ENCODE data around the gene NKD1.

The NKD1 gene

GRCh38 chr16:50635505-50636392 lies 87.6 kb downstream of the NKD1 start:
- Histone ChIP-seq H3K9ac (ENCODE audit: low read depth, low read length) (no peak overlapping the region), H3K36me3 (ENCODE audit: control insufficient read depth, insufficient read depth, low read length) (no peaks in the 10 kb centered on the region), H3K4me3 (ENCODE audit: low read depth, low read length) (no peak overlapping the region), H3K9me3 (ENCODE audit: control insufficient read depth, insufficient read depth, low read length) (no peaks in the 10 kb centered on the region), H3K4me1 (ENCODE audit: control insufficient read depth, insufficient read depth, low read length) (no peaks in the 10 kb centered on the region), H3K27me3 (ENCODE audit: control insufficient read depth, insufficient read depth, low read length) (no peaks in the 10 kb centered on the region)

DNA sequence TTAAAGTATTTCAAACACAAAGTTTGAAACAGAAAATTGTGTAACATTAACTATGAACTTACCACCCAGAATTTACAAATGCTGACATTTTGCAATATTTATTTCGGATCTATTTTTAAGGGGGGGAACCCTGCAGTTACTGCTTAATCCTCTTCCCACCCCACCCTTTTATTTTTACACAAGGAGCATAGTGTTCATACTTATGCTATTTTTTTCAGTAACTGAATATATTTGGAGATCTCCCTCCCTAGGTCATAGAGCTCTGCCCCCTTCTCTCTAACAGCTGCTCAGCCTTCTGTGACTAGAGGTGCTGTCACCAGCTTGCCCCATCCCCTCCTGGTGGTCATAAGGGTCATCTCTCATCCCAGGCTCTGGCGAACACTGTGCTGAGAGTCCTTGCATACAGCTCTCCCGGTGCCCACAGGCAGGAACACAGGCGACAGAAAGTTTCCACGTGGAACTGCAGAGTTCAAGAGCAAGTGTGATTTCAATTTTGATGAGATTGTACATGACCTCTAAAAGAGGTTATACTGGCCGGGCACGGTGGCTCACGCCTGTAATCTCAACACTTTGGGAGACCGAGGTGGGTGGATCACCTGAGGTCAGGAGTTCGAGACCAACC lies 88.7 kb downstream of the NKD1 start:
- H3K36me3 ChIP-seq (ENCODE audit: control insufficient read depth, insufficient read depth, low read length), result no peaks in the 10 kb centered on the region
- H3K9me3 ChIP-seq (ENCODE audit: control insufficient read depth, insufficient read depth, low read length), result no peaks in the 10 kb centered on the region
- no peak overlapping the region for H3K9ac ChIP-seq (ENCODE audit: low read depth, low read length)
- H3K4me1 ChIP-seq (ENCODE audit: control insufficient read depth, insufficient read depth, low read length), result no peaks in the 10 kb centered on the region
- no peaks in the 10 kb centered on the region for H3K27me3 ChIP-seq (ENCODE audit: control insufficient read depth, insufficient read depth, low read length)
- H3K4me3 ChIP-seq (ENCODE audit: low read depth, low read length), result no peak overlapping the region

DNA sequence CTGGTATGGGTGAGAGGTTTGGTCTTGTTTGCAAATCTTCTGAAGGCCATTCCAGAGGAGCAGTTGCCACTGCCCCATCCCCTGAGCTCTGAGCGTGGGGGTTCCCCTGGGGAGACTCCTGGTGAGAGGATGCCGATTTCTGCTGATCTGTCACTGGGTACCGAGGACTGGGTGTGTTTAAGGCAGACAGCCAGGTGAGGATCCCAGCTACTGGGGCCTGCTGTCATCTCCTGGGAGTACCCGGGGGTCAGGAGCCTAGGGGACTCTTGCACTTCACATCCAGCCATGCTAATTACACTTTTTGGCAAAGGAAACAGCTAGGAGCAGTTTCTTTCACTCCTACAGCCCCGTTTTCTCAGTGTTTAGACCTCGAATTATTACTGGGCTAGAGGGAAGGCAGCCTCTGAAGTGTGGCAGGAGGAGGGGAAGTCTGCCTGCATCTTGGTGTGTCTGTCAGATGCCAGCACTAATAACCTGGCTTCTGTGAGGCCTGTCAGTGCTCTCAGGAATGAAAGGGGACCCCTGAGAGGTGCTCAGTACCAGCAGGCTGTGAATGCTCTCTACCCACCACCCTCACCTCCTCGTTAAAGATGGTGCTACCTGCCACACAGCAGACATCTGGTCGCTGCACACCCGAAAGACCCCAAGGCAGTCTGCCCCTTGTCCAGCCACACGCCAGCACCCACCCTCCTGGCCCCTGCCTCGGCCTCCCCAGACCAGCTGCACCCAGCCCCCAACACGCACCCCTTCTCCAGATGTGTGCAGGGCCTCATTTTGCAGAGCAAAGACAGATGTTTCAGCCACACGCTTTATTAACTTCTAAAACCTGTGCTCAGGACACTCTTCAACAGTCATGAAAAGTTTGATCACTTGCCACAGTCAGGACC lies 89.8 kb downstream of the NKD1 start:
- Histone ChIP-seq H3K4me1 (ENCODE audit: control insufficient read depth, insufficient read depth, low read length) (no peaks in the 10 kb centered on the region), H3K27me3 (ENCODE audit: control insufficient read depth, insufficient read depth, low read length) (no peaks in the 10 kb centered on the region), H3K9ac (ENCODE audit: low read depth, low read length) (no peak overlapping the region), H3K4me3 (ENCODE audit: low read depth, low read length) (no peak overlapping the region), H3K36me3 (ENCODE audit: control insufficient read depth, insufficient read depth, low read length) (no peaks in the 10 kb centered on the region), H3K9me3 (ENCODE audit: control insufficient read depth, insufficient read depth, low read length) (no peaks in the 10 kb centered on the region)

DNA sequence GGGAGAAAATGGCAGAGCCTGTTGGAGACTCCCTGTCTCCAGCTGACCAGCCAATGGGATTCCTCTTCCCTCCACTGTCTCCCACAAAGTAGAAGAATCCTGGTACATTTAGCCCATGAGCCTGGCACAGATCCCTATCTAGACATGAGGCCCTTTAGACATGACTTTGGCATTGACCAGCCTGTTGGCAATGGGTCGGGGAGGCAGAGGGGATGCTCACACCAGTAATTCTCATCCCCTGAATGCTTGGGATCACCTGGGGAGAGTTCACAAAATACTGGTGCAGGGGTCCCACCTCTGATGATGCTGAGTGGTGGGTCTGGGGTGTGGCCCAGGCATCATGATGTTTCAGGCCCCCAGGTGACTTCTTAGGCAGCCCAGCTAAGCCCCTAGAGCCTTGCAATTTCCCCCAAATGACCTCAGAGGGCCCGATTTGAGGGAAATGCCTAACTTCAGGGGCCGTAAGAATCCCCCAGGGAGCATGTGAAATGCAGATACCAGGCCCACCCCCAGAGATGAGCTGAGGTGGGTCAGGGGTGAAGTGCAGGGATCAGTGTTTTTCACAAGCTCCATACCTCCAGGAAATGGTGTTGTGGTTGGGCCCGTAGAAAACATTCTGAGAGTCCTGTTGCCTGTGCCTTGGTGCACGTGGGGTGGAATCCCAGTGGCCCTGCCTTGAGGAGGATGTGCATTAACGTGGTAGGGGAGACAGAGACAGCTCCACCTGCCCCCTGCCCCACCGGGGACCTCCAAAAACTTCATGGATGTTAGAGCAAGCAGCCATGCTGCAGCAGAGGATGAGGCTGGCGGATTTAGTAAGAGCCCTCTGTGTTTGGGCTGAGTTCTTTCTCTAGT lies 90.8 kb downstream of the NKD1 start:
- H3K27me3 ChIP-seq (ENCODE audit: control insufficient read depth, insufficient read depth, low read length), result no peaks in the 10 kb centered on the region
- H3K36me3 ChIP-seq (ENCODE audit: control insufficient read depth, insufficient read depth, low read length), result no peaks in the 10 kb centered on the region
- H3K9ac ChIP-seq (ENCODE audit: low read depth, low read length), result no peak overlapping the region
- no peaks in the 10 kb centered on the region for H3K4me1 ChIP-seq (ENCODE audit: control insufficient read depth, insufficient read depth, low read length)
- no peak overlapping the region for H3K4me3 ChIP-seq (ENCODE audit: low read depth, low read length)
- no peaks in the 10 kb centered on the region for H3K9me3 ChIP-seq (ENCODE audit: control insufficient read depth, insufficient read depth, low read length)

DNA sequence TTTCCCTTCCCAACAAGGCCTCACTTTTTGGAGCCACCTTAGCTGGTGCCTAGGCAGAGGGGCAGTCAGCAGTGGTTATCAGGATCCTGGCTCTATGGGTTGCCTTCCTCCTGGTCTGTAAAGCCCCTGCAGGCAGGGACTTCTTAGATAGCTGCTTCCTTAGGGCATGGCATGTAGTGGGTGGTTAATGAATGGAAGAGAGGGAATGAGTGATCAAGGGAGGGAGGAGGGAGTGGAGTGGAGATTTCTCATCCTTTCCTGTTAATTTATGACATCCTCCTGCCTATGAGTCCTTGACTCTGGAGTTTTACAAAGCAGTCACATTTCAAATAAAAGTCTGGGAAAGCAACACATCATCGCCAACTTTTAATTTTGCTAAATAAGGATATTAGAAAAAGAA lies 92.2 kb downstream of the NKD1 start:
- Histone ChIP-seq H3K27me3 (ENCODE audit: control insufficient read depth, insufficient read depth, low read length) (no peaks in the 10 kb centered on the region), H3K4me1 (ENCODE audit: control insufficient read depth, insufficient read depth, low read length) (no peaks in the 10 kb centered on the region), H3K9ac (ENCODE audit: low read depth, low read length) (no peak overlapping the region), H3K4me3 (ENCODE audit: low read depth, low read length) (no peak overlapping the region), H3K36me3 (ENCODE audit: control insufficient read depth, insufficient read depth, low read length) (no peaks in the 10 kb centered on the region), H3K9me3 (ENCODE audit: control insufficient read depth, insufficient read depth, low read length) (no peaks in the 10 kb centered on the region)

- Histone ChIP-seq H3K9me3 (ENCODE audit: control insufficient read depth, insufficient read depth, low read length) (no peaks in the 10 kb centered on the region), H3K4me1 (ENCODE audit: control insufficient read depth, insufficient read depth, low read length) (no peaks in the 10 kb centered on the region), H3K4me3 (ENCODE audit: low read depth, low read length) (no peak overlapping the region), H3K36me3 (ENCODE audit: control insufficient read depth, insufficient read depth, low read length) (no peaks in the 10 kb centered on the region), H3K27me3 (ENCODE audit: control insufficient read depth, insufficient read depth, low read length) (no peaks in the 10 kb centered on the region), H3K9ac (ENCODE audit: low read depth, low read length) (no peak overlapping the region)
Measured at GRCh38 chr16:50640919-50641817, 93.0 kb downstream of the NKD1 start.

DNA sequence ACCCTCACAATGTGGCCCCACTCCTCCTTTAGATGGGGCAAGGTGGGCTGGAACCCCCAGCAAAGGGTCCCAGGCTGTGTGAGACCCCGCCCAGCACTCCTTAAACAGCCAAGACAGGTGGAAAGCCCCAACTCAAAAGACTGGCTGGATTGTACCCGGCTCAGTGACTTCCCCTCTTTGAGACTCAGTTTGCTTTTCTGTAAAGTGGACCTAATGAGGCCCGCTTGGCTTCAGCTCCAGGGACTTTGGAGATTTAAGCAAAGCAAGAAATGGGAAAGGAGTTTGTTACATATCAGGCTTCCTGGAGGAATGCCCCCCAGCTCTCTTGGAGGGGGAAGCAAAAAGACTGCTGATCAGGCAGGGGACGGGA lies 93.6 kb downstream of the NKD1 start:
- Histone ChIP-seq H3K9ac (ENCODE audit: low read depth, low read length) (no peak overlapping the region), H3K27me3 (ENCODE audit: control insufficient read depth, insufficient read depth, low read length) (no peaks in the 10 kb centered on the region), H3K4me1 (ENCODE audit: control insufficient read depth, insufficient read depth, low read length) (no peaks in the 10 kb centered on the region)

DNA sequence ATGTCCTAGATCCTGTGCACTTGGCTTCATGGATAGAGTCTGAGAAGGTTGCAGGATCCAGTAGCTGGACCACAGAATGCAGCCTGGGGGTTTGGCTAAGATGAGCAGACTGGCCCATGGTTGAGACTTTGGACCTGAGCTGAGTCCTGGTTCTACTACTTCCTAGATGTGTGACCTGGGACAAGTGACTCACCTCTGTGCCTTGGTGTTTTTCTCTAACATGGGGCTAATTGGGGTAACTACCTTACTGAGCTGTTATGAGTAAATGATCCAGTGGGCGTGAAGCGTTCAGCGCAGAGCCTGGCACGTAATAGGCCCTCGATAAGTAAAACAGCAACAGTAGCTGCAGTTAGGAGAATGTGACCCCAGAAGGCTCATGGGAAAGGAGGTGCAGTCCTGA lies 94.2 kb downstream of the NKD1 start:
- H3K27me3 ChIP-seq (ENCODE audit: control insufficient read depth, insufficient read depth, low read length), result no peaks in the 10 kb centered on the region
- H3K9me3 ChIP-seq (ENCODE audit: control insufficient read depth, insufficient read depth, low read length), result no peaks in the 10 kb centered on the region
- no peak overlapping the region for H3K4me3 ChIP-seq (ENCODE audit: low read depth, low read length)

More for the DNA sequence above, 93.6 kb downstream of the NKD1 start:
- Histone ChIP-seq H3K9me3 (ENCODE audit: control insufficient read depth, insufficient read depth, low read length) (no peaks in the 10 kb centered on the region), H3K4me3 (ENCODE audit: low read depth, low read length) (no peak overlapping the region), H3K36me3 (ENCODE audit: control insufficient read depth, insufficient read depth, low read length) (no peaks in the 10 kb centered on the region)

DNA sequence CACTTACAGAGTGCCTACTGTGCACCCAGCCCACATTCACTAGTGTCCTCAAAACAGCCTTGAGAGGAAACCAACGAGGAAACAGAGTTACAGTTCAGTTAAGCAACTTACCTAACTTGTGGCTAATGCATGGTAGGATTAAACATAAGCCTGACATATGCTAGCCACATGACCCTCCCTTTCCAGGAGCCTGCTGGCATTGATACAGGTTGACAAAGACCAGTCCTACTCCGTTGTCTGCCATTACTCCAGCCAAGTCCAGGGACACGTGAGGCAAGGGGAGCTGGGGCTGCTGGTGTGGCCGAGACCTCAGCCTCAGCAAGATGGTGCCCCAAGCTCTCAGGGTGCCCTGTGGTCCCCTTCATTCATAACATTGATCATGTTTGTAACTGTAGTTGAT lies 95.0 kb downstream of the NKD1 start:
- Histone ChIP-seq H3K27me3 (ENCODE audit: control insufficient read depth, insufficient read depth, low read length) (no peaks in the 10 kb centered on the region), H3K9me3 (ENCODE audit: control insufficient read depth, insufficient read depth, low read length) (no peaks in the 10 kb centered on the region), H3K4me1 (ENCODE audit: control insufficient read depth, insufficient read depth, low read length) (no peaks in the 10 kb centered on the region), H3K9ac (ENCODE audit: low read depth, low read length) (no peak overlapping the region), H3K4me3 (ENCODE audit: low read depth, low read length) (no peak overlapping the region), H3K36me3 (ENCODE audit: control insufficient read depth, insufficient read depth, low read length) (no peaks in the 10 kb centered on the region)

More for the DNA sequence above, 94.2 kb downstream of the NKD1 start:
- Histone ChIP-seq H3K4me1 (ENCODE audit: control insufficient read depth, insufficient read depth, low read length) (no peaks in the 10 kb centered on the region), H3K36me3 (ENCODE audit: control insufficient read depth, insufficient read depth, low read length) (no peaks in the 10 kb centered on the region), H3K9ac (ENCODE audit: low read depth, low read length) (no peak overlapping the region)

GRCh38 chr16:50644245-50644644 lies 96.0 kb downstream of the NKD1 start:
- Histone ChIP-seq H3K4me3 (ENCODE audit: low read depth, low read length) (no peak overlapping the region), H3K27me3 (ENCODE audit: control insufficient read depth, insufficient read depth, low read length) (no peaks in the 10 kb centered on the region)

More at GRCh38 chr16:50644245-50644644, 96.0 kb downstream of the NKD1 start:
- Histone ChIP-seq H3K4me1 (ENCODE audit: control insufficient read depth, insufficient read depth, low read length) (no peaks in the 10 kb centered on the region), H3K36me3 (ENCODE audit: control insufficient read depth, insufficient read depth, low read length) (no peaks in the 10 kb centered on the region), H3K9ac (ENCODE audit: low read depth, low read length) (no peak overlapping the region), H3K9me3 (ENCODE audit: control insufficient read depth, insufficient read depth, low read length) (no peaks in the 10 kb centered on the region)
